GM23248 (cell line): ENCODE data around the gene CYTH4. TPM values are rescaled to one million over a fixed set of nuclear protein-coding genes. Genes with fewer than 3 reads are reported as not detected.

Experiments
- DNase-seq: peaks from one replicate; pipeline ENCODE4 v3.0.0-alpha.2; 2015
- H2AFZ ChIP-seq: fragments of 200-600 bp; sonication (generic); 2 replicates; pipeline ENCODE4 v1.6.1; 2016; ENCODE audit warnings: antibody characterized with exemption
- H3F3A ChIP-seq: fragments of 200-600 bp; sonication (generic); 2 replicates; pipeline ENCODE4 v1.6.1; 2016; ENCODE audit warnings: mild to moderate bottlenecking, antibody characterized with exemption, mixed run types; ENCODE audit not compliant: insufficient read depth
- H3K27ac ChIP-seq: fragments of 200-600 bp; sonication (generic); 2 replicates; pipeline ENCODE4 v1.5.1; 2016; ENCODE audit warnings: mild to moderate bottlenecking
- H3K27me3 ChIP-seq: fragments of 200-600 bp; sonication (generic); replicated peaks from 2 replicates; pipeline ENCODE4 v1.6.1; 2016; ENCODE audit warnings: mild to moderate bottlenecking; ENCODE audit not compliant: insufficient read depth
- H3K36me3 ChIP-seq: fragments of 200-600 bp; sonication (generic); 2 replicates; pipeline ENCODE4 v1.6.1; 2016; ENCODE audit warnings: low read depth, mild to moderate bottlenecking
- H3K4me1 ChIP-seq: fragments of 200-600 bp; sonication (generic); 2 replicates; pipeline ENCODE4 v1.6.1; 2016; ENCODE audit warnings: mild to moderate bottlenecking; ENCODE audit not compliant: insufficient read depth
- H3K4me2 ChIP-seq: fragments of 200-600 bp; sonication (generic); one replicate; pipeline ENCODE4 v1.6.1; 2016; ENCODE audit warnings: mild to moderate bottlenecking; ENCODE audit not compliant: unreplicated experiment
- H3K4me3 ChIP-seq: fragments of 200-600 bp; sonication (generic); 2 replicates; pipeline ENCODE4 v1.5.1; 2016; ENCODE audit warnings: mild to moderate bottlenecking
- H3K79me2 ChIP-seq: fragments of 200-600 bp; sonication (generic); 2 replicates; pipeline ENCODE4 v1.6.1; 2016; ENCODE audit warnings: mild to moderate bottlenecking; ENCODE audit not compliant: insufficient read depth
- H3K9ac ChIP-seq: fragments of 200-600 bp; sonication (generic); 2 replicates; pipeline ENCODE4 v1.6.1; 2016; ENCODE audit warnings: mild to moderate bottlenecking
- H3K9me2 ChIP-seq: fragments of 200-600 bp; sonication (generic); 2 replicates; pipeline ENCODE4 v1.6.1; 2016; ENCODE audit warnings: mixed run types, mild to moderate bottlenecking, moderate library complexity; ENCODE audit not compliant: insufficient read depth
- H3K9me3 ChIP-seq: fragments of 200-600 bp; sonication (generic); one replicate; pipeline ENCODE4 v1.6.1; 2017; ENCODE audit warnings: low read depth
- H4K20me1 ChIP-seq: fragments of 200-600 bp; sonication (generic); 2 replicates; pipeline ENCODE4 v1.6.0; 2016; ENCODE audit not compliant: insufficient read depth
- EZH2 ChIP-seq: fragments of 200-600 bp; sonication (generic); IDR thresholded peaks from 2 replicates; pipeline ENCODE4 v1.6.1; 2018; ENCODE audit warnings: antibody characterized with exemption, mild to moderate bottlenecking; ENCODE audit not compliant: insufficient read depth, poor library complexity, severe bottlenecking
- EZH2phosphoT487 ChIP-seq: fragments of 200-600 bp; sonication (generic); IDR thresholded peaks from 2 replicates; pipeline ENCODE4 v1.6.1; 2018; ENCODE audit warnings: antibody characterized with exemption, moderate library complexity, mild to moderate bottlenecking, low read depth; ENCODE audit not compliant: insufficient read depth
- WGBS, 2 experiments: methylation state at CpG; one replicate each; pipeline ENCODE4 v1.1.6; 2015 to 2017; ENCODE audit warnings: low lambda C conversion rate in 2 of 2, low coverage in 1 of 2; ENCODE audit errors: missing lambda C conversion rate in 2 of 2; 5-methylcytosine and 5-hydroxymethylcytosine counted together
- in situ Hi-C: fragments of 300-500 bp; cut with MboI; formaldehyde crosslinking; loops from 2 replicates; pipeline ENCODE4 v1.15.0; 2020
- polyA plus RNA-seq: library from polyadenylated mRNA; unstranded; fragments of >200 nt; fragmentation: Nextera tagmentation; extraction: Ambion mirVana; gene quantifications from 2 replicates; pipeline ENCODE4 v1.2.1, GENCODE V29; 2016
- total RNA-seq: library from RNA; depleted of rRNA; stranded (reverse); fragments of >200 nt; shearing (Covaris generic); gene quantifications from 2 replicates; pipeline ENCODE4 v1.2.3, GENCODE V29; 2014

Gene CYTH4
- total and polyA plus RNA-seq, 2 experiments from 2014 or later: not detected

- H3K27ac ChIP-seq: no peak overlapping the region; the same call in 1 of the 2 replicates
- H3K9ac ChIP-seq: peak overlapping the region; percentile 19; the same call in 1 of the 2 replicates
- no peaks in the 10 kb centered on the region for H3K36me3 ChIP-seq
- TF ChIP-seq EZH2 (no peak), EZH2phosphoT487 (no peak)
- peaks cover 11% of the 10 kb centered on the region for H3K4me1 ChIP-seq
- DNase-seq: peak; percentile 82
- in situ Hi-C loops: no loop called here
- no peaks in the 10 kb centered on the region for H3K79me2 ChIP-seq
- no peak overlapping the region for H3K4me3 ChIP-seq
- H3F3A ChIP-seq: no peaks in the 10 kb centered on the region; the same call in 1 of the 2 replicates
- no peaks in the 10 kb centered on the region for H3K27me3 ChIP-seq
- H2AFZ ChIP-seq: peak overlapping the region; percentile 72
- 42 to 49% methylated on average over 17 of the region's 17 CpGs for WGBS, 2 experiments
- H3K9me3 ChIP-seq: no peaks in the 10 kb centered on the region
- H3K4me2 ChIP-seq: peak overlapping the region; percentile 65
- H3K9me2 ChIP-seq: no peaks in the 10 kb centered on the region
- H4K20me1 ChIP-seq: no peaks in the 10 kb centered on the region
Measured at GRCh38 chr22:37273126-37273845, 9.0 kb upstream of the CYTH4 start.

DNA sequence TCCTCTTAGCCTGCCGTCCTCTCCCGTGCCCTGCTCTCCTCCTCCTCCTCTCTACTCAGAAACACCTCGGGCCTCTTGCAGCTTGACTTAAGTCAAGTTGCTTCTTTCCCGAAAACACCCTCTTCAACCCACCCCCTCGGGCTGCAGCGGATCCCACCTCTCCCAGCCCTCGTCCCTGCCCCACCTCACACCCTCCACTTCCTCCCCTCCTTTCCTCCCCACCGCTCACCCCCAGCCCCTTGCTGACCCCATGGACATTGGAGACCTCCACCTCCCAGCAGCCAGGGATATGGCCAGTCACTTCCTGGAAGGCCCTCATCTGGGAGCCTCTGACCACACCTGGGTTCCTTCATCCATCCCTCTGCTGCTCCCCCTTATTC is 8.5 kb upstream of the CYTH4 start:
- H3K4me2 ChIP-seq: no peak overlapping the region
- H3K9me2 ChIP-seq: no peaks in the 10 kb centered on the region
- no peak overlapping the region for H3K27ac ChIP-seq
- H4K20me1 ChIP-seq: no peaks in the 10 kb centered on the region
- no peaks in the 10 kb centered on the region for H3K27me3 ChIP-seq
- no peak for DNase-seq
- H3F3A ChIP-seq: no peaks in the 10 kb centered on the region; the same call in 1 of the 2 replicates
- no peaks in the 10 kb centered on the region for H3K9me3 ChIP-seq
- no peak overlapping the region for H3K9ac ChIP-seq
- H3K36me3 ChIP-seq: no peaks in the 10 kb centered on the region
- TF ChIP-seq EZH2 (no peak), EZH2phosphoT487 (no peak)
- no peak overlapping the region for H2AFZ ChIP-seq
- H3K4me1 ChIP-seq: peaks cover 11% of the 10 kb centered on the region
- in situ Hi-C loops: no loop called here
- WGBS, 2 experiments: 76 to 100% methylated on average over 1 to 8 of the region's 8 CpGs
- no peak overlapping the region for H3K4me3 ChIP-seq
- no peaks in the 10 kb centered on the region for H3K79me2 ChIP-seq

- Histone ChIP-seq H3K4me3 (no peak overlapping the region), H3K27ac (no peak overlapping the region), H3K79me2 (no peaks in the 10 kb centered on the region), H3K9me3 (no peaks in the 10 kb centered on the region), H4K20me1 (no peaks in the 10 kb centered on the region), H3K9me2 (no peaks in the 10 kb centered on the region), H3K4me2 (no peak overlapping the region), H3F3A (no peaks in the 10 kb centered on the region; the same call in 1 of the 2 replicates), H2AFZ (no peak overlapping the region), H3K36me3 (no peaks in the 10 kb centered on the region), H3K4me1 (peaks cover 11% of the 10 kb centered on the region), H3K27me3 (no peaks in the 10 kb centered on the region), H3K9ac (no peak overlapping the region)
- 84% methylated on average over 12 of the region's 12 CpGs for WGBS, 2 experiments
- in situ Hi-C loops: no loop called here
- TF ChIP-seq EZH2 (no peak), EZH2phosphoT487 (no peak)
- no peak for DNase-seq
Measured at GRCh38 chr22:37274380-37274862, 7.9 kb upstream of the CYTH4 start.

DNA sequence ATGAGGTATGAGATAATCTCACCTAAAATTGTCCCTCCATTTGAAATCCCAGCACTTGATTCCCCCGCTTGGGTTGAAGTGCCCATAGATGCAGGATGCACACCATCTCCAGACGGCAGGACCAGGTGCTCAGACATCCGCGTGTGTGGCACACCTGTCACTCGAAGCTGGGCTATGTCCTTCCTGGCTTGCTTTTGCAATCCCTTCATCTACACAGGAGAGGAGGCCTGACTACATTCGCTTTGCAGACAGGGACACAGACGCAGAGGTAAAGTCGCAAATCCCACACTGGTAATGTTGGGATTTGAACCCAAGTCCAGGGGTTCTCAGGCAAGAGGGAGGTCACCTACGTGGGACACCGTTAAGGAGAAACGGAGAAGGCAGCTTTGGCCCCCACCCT is 7.2 kb upstream of the CYTH4 start:
- WGBS, 2 experiments: 80 to 81% methylated on average over 11 of the region's 11 CpGs

More for the DNA sequence above, 7.2 kb upstream of the CYTH4 start:
- no peak overlapping the region for H2AFZ ChIP-seq
- H3K9ac ChIP-seq: no peak overlapping the region
- no peak overlapping the region for H3K4me3 ChIP-seq
- in situ Hi-C loops: no loop called here
- no peaks in the 10 kb centered on the region for H3K36me3 ChIP-seq
- H3K9me3 ChIP-seq: no peaks in the 10 kb centered on the region
- H4K20me1 ChIP-seq: no peaks in the 10 kb centered on the region
- no peak for TF ChIP-seq EZH2phosphoT487
- no peak for TF ChIP-seq EZH2
- H3K27ac ChIP-seq: no peak overlapping the region
- H3K4me2 ChIP-seq: no peak overlapping the region
- H3K27me3 ChIP-seq: no peaks in the 10 kb centered on the region
- H3F3A ChIP-seq: no peaks in the 10 kb centered on the region; the same call in 1 of the 2 replicates
- no peak for DNase-seq
- H3K79me2 ChIP-seq: no peaks in the 10 kb centered on the region
- H3K4me1 ChIP-seq: peaks cover 11% of the 10 kb centered on the region
- H3K9me2 ChIP-seq: no peaks in the 10 kb centered on the region
